ENCODE results near the gene MTRF1.
"Not testable (repeated sequence)": the region's sequence is repeated elsewhere in the genome, so short reads cannot be mapped to it uniquely, and the experiment has no call there.

The MTRF1 gene

DNA sequence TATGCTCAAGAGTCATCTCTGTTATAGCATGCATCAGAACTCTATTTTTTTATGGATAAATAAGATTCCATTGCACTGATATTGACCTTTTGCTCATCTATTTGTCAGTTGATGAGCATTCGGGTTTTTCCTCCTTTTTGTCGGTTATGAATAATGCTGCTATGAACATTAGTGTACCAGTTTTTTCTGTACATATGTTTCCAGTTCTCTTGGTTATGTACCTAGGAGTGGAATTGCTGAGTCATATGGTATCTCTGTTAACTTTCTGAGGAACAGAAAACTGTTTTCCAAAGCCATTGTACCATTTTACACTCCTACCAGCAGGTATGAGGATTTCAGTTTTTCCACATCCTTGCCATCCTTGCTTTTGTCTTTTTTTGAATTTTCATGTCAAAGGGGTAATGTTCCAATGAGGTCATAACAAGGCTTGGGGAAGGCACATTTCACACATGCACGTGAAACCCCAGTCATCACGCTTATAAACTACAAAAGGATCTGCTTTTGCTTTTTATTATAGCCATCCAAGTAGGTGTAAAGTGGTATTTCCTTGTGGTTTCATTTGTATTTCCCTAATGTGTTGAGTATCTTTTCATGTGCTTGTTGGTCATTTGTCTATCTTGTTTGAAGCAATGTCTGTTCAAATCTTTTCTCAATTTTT lies 83.7 kb downstream of the MTRF1 start:
- H3K36me3 ChIP-seq (ENCODE audit: control insufficient read depth, insufficient read depth, low read length): no peaks in the 10 kb centered on the region
- peak; percentile 5 for DNase-seq (ENCODE audit: extremely low read depth, insufficient read length)
- H3K4me3 ChIP-seq (replicated peaks; ENCODE audit: low read depth, low read length): no peak overlapping the region
- TF ChIP-seq, protein P1, sequence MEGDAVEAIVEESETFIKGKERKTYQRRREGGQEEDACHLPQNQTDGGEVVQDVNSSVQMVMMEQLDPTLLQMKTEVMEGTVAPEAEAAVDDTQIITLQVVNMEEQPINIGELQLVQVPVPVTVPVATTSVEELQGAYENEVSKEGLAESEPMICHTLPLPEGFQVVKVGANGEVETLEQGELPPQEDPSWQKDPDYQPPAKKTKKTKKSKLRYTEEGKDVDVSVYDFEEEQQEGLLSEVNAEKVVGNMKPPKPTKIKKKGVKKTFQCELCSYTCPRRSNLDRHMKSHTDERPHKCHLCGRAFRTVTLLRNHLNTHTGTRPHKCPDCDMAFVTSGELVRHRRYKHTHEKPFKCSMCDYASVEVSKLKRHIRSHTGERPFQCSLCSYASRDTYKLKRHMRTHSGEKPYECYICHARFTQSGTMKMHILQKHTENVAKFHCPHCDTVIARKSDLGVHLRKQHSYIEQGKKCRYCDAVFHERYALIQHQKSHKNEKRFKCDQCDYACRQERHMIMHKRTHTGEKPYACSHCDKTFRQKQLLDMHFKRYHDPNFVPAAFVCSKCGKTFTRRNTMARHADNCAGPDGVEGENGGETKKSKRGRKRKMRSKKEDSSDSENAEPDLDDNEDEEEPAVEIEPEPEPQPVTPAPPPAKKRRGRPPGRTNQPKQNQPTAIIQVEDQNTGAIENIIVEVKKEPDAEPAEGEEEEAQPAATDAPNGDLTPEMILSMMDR (IDR thresholded peaks at IDR 0.05; ENCODE audit: insufficient read depth, low read length, poor library complexity, severe bottlenecking): no peak
- no peaks in the 10 kb centered on the region for H3K27me3 ChIP-seq (replicated peaks; ENCODE audit: control insufficient read depth, insufficient read depth, low read length)

DNA sequence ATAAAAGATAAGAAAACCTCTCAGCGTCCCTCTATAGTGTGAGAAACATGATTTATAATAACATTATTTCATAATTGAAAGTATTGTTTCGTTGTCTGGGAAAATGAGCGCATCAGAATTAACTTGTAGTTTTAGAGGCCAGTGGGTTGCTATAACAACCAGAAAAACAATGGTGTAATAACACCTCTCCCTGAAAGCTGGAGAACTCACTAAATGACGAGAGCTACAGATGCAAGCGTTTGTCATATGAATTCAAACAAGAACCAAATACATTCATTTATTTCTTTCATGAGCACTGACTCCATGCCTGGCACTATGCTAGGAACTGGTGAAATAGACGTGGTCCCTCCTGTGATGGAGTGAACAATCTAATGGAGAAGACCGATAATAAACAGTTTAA lies 85.3 kb downstream of the MTRF1 start:
- Histone ChIP-seq H3K36me3 (ENCODE audit: control insufficient read depth, insufficient read depth, low read length) (no peaks in the 10 kb centered on the region), H3K4me3 (replicated peaks; ENCODE audit: low read depth, low read length) (no peak overlapping the region), H3K27me3 (replicated peaks; ENCODE audit: control insufficient read depth, insufficient read depth, low read length) (no peaks in the 10 kb centered on the region)
- TF ChIP-seq, protein P1 (IDR thresholded peaks at IDR 0.05; ENCODE audit: insufficient read depth, low read length, poor library complexity, severe bottlenecking): no peak
- no peak for DNase-seq (ENCODE audit: extremely low read depth, insufficient read length)

DNA sequence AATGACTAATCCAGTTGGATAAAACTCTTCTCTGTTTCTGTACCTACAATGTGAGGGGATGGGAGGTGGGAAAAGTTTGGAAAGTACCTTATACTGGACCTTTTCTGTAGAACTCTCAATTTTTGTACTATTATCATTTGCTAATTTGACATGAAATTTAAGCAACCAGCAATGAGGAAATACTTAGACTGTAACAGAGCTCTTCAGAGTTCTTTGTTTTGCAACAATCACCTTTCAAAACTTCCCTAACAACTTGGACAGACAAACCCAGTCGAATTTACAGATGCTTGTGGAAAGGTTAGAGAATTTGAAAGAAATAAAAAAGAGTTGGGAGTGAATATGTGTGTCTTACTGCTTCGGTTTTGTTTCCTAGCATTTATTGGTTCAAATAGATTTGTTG lies 85.8 kb downstream of the MTRF1 start:
- Histone ChIP-seq H3K4me3 (replicated peaks; ENCODE audit: low read depth, low read length) (no peak overlapping the region), H3K36me3 (ENCODE audit: control insufficient read depth, insufficient read depth, low read length) (no peaks in the 10 kb centered on the region), H3K27me3 (replicated peaks; ENCODE audit: control insufficient read depth, insufficient read depth, low read length) (no peaks in the 10 kb centered on the region)
- DNase-seq (ENCODE audit: extremely low read depth, insufficient read length): no peak
- TF ChIP-seq, protein P1 (IDR thresholded peaks at IDR 0.05; ENCODE audit: insufficient read depth, low read length, poor library complexity, severe bottlenecking): no peak

DNA sequence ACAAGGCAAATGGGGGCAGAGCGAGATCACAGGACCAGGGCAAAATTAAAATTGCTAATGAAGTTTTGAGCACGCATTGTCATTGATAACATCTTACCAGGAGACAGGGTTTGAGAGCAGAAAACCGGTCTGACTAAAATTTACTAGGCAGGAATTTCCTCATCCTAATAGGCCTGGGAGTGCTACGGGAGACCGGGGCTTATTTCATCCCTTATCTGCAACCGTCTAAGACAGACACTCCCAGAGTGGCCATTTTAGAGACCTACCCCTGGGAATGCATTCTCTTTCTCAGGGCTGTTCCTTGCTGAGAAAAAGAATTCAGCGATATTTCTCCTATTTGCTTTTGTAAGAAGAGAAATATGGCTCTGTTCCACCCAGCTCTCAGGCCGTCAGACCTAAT lies 87.8 kb downstream of the MTRF1 start:
- not testable (repeated sequence) for H3K4me3 ChIP-seq (replicated peaks; ENCODE audit: low read depth, low read length); H3K36me3 ChIP-seq (ENCODE audit: control insufficient read depth, insufficient read depth, low read length); H3K27me3 ChIP-seq (replicated peaks; ENCODE audit: control insufficient read depth, insufficient read depth, low read length); DNase-seq (ENCODE audit: extremely low read depth, insufficient read length)

All from GM06990 (cell line).